Suprapubic skin (tissue), 4 donors: ENCODE results near the gene PGM2L1. TPM values are rescaled to one million over a fixed set of nuclear protein-coding genes. Genes with fewer than 3 reads are reported as not detected.

ENCODE experiments used
- DNase-seq, 2 donors: peaks; one replicate each; pipeline ENCODE4 v3.0.0-alpha.2; 2019; ENCODE audit warnings: low spot score in 2 of 2
- H3K27ac ChIP-seq: fragments of 200-600 bp; sonication (generic); one replicate; pipeline ENCODE4 v1.5.1; 2019
- H3K27me3 ChIP-seq: fragments of 200-600 bp; sonication (generic); one replicate; pipeline ENCODE4 v1.5.1; 2019
- H3K36me3 ChIP-seq: fragments of 200-600 bp; sonication (generic); one replicate; pipeline ENCODE4 v1.5.1; 2019
- H3K4me1 ChIP-seq: fragments of 200-600 bp; sonication (generic); one replicate; pipeline ENCODE4 v1.5.1; 2019
- H3K4me3 ChIP-seq: fragments of 200-600 bp; sonication (generic); one replicate; pipeline ENCODE4 v1.5.1; 2019; ENCODE audit warnings: mild to moderate bottlenecking
- H3K9me3 ChIP-seq: fragments of 200-600 bp; sonication (generic); one replicate; pipeline ENCODE4 v1.5.1; 2019
- EP300 ChIP-seq: sonication (generic); formaldehyde crosslinking; IDR thresholded peaks from one replicate; pipeline ENCODE4 v1.6.1; 2017; ENCODE audit warnings: antibody characterized with exemption
- POLR2A ChIP-seq, 2 donors: fragments of 450-650 bp; IDR thresholded peaks; one replicate each; pipeline ENCODE4 v1.6.1; 2017; ENCODE audit warnings: antibody characterized with exemption in 2 of 2, mild to moderate bottlenecking in 2 of 2, moderate library complexity in 2 of 2
- POLR2AphosphoS5 ChIP-seq, 3 donors: sonication (generic); formaldehyde crosslinking; IDR thresholded peaks; one replicate each; pipeline ENCODE4 v1.6.1; 2017; ENCODE audit warnings: antibody characterized with exemption in 3 of 3
- WGBS: methylation state at CpG from one replicate; pipeline ENCODE4 v1.1.5; 2018; 5-methylcytosine and 5-hydroxymethylcytosine counted together
- total RNA-seq, 4 donors: library from RNA; depleted of rRNA; stranded (reverse); fragments of >200 nt; gene quantifications; one replicate each; pipeline ENCODE4 v1.1.0, GENCODE V29; 2016
- TF ChIP-seq, protein P1 (sequence below), 2 donors: fragments of 200-600 bp in 1 of 2; fragments of 450-650 bp in 1 of 2; sonication (generic) in 1 of 2; IDR thresholded peaks; one replicate each; pipeline ENCODE4 v1.5.1; 2016 to 2019; ENCODE audit warnings: antibody characterized with exemption in 2 of 2, mild to moderate bottlenecking in 1 of 2, moderate library complexity in 1 of 2

Gene PGM2L1
- total RNA-seq, 4 donors from 2014 or later: 0.91 to 3.9 (median 2.0) TPM

- peaks cover 2% of the 10 kb centered on the region for H3K4me1 ChIP-seq
- no peaks in the 10 kb centered on the region for H3K27me3 ChIP-seq
- H3K4me3 ChIP-seq: no peak overlapping the region
- TF ChIP-seq, protein P1, sequence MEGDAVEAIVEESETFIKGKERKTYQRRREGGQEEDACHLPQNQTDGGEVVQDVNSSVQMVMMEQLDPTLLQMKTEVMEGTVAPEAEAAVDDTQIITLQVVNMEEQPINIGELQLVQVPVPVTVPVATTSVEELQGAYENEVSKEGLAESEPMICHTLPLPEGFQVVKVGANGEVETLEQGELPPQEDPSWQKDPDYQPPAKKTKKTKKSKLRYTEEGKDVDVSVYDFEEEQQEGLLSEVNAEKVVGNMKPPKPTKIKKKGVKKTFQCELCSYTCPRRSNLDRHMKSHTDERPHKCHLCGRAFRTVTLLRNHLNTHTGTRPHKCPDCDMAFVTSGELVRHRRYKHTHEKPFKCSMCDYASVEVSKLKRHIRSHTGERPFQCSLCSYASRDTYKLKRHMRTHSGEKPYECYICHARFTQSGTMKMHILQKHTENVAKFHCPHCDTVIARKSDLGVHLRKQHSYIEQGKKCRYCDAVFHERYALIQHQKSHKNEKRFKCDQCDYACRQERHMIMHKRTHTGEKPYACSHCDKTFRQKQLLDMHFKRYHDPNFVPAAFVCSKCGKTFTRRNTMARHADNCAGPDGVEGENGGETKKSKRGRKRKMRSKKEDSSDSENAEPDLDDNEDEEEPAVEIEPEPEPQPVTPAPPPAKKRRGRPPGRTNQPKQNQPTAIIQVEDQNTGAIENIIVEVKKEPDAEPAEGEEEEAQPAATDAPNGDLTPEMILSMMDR (IDR thresholded peaks at IDR 0.05): peak; percentile 59 to 66
- TF ChIP-seq POLR2AphosphoS5 (IDR thresholded peaks at IDR 0.05): no peak
- no peaks in the 10 kb centered on the region for H3K36me3 ChIP-seq
- no peak overlapping the region for H3K27ac ChIP-seq
- 4% methylated on average over 2 of the region's 2 CpGs for WGBS
- no peaks in the 10 kb centered on the region for H3K9me3 ChIP-seq
- DNase-seq: peak in 1 of 2 donors; percentile 66
These were observed 9.4 kb downstream of the PGM2L1 start for GRCh38 chr11:74388678-74389327.

DNA sequence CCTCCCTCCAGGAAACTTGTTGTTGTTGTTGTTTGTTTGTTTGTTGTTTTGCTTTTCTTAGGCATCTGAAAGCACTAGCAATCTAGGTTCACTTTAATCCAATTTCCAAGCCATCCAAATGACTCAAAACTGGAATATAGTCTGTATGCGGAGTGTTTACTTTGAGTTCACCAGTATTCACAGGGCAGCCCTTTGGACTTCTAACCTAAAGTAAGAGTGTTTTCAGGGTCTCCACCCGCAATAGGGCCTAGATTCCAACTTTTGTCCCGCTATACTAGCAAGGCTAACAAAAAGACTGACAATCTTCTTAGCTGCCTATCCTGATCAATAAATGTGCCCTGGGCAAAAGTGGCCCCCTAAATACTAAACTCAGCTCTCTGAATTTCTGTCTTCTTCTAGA is 13.6 kb downstream of the PGM2L1 start:
- H3K4me3 ChIP-seq: no peak overlapping the region
- no peak for DNase-seq
- no peaks in the 10 kb centered on the region for H3K27me3 ChIP-seq
- H3K9me3 ChIP-seq: no peaks in the 10 kb centered on the region
- H3K27ac ChIP-seq: no peak overlapping the region
- H3K4me1 ChIP-seq: peaks cover 2% of the 10 kb centered on the region
- no peak for TF ChIP-seq POLR2AphosphoS5 (IDR thresholded peaks at IDR 0.05)
- TF ChIP-seq EP300: no peak
- H3K36me3 ChIP-seq: no peaks in the 10 kb centered on the region
- WGBS: 91% methylated on average over 3 of the region's 3 CpGs

DNA sequence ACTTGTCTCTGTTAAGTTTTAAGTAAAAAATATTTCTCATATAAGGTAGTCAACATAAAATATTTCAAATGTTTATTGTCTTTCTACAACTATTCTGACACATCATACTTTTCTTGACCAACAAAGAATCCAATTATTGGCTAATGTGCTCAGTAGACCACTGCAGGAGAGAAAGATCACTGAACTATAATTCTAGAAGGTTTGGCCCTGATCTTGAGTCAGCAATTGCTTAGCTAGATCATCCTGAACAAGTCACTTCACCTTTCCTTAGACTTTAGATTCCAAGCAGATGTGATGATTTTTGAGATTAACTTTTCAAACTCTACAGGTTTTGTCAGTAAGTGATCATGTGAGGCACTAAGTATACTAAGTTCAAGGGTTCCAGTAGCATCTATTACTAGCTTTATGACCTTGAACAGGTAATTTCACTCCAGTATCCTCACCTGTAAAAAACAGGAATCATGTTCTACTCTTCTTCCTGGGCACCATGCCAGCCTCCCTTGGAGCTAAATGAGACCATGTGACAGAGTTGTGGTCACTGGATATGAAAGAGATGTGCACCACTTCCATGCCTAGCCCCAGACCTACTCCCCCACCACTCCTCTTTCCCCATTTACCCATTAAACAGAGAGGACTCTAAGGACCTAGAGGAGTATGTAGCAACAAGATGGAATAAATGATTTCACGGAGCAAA is 17.3 kb downstream of the PGM2L1 start:
- H3K4me1 ChIP-seq: no peaks in the 10 kb centered on the region
- no peak overlapping the region for H3K27ac ChIP-seq
- H3K27me3 ChIP-seq: no peaks in the 10 kb centered on the region
- TF ChIP-seq POLR2A (IDR thresholded peaks at IDR 0.05) (no peak), EP300 (no peak), POLR2AphosphoS5 (IDR thresholded peaks at IDR 0.05) (no peak)
- TF ChIP-seq, protein P1 (IDR thresholded peaks at IDR 0.05): no peak
- DNase-seq: no peak
- WGBS: 86% methylated on average over 1 of the region's 1 CpG
- H3K9me3 ChIP-seq: no peaks in the 10 kb centered on the region
- H3K4me3 ChIP-seq: no peak overlapping the region
- no peaks in the 10 kb centered on the region for H3K36me3 ChIP-seq

DNA sequence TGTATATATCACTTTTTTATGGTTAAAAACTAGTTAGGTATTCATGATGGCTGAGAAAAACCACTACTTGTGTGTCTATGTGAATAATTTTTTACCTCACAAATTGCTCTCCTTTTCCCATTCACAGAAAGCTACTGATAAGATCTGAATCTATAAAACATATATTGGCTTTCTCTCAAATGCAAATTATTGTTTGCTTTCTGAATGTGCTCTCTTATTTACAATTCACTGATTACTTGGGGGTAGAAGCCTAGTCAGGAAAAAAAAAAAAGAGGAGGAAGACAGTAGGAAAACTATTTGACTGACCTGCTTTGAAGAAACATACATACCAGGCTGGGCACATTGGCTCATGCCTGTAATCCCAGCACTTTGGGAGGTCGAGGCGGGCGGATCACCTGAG is 20.5 kb downstream of the PGM2L1 start:
- TF ChIP-seq POLR2A (IDR thresholded peaks at IDR 0.05) (no peak), POLR2AphosphoS5 (IDR thresholded peaks at IDR 0.05) (no peak), EP300 (no peak)
- TF ChIP-seq, protein P1 (IDR thresholded peaks at IDR 0.05): no peak
- 96% methylated on average over 3 of the region's 3 CpGs for WGBS
- H3K27me3 ChIP-seq: no peaks in the 10 kb centered on the region
- H3K4me3 ChIP-seq: no peak overlapping the region
- no peaks in the 10 kb centered on the region for H3K9me3 ChIP-seq
- H3K27ac ChIP-seq: no peak overlapping the region
- H3K4me1 ChIP-seq: no peaks in the 10 kb centered on the region
- H3K36me3 ChIP-seq: no peaks in the 10 kb centered on the region
- no peak for DNase-seq

- no peaks in the 10 kb centered on the region for H3K9me3 ChIP-seq
- TF ChIP-seq EP300: no peak
- TF ChIP-seq, protein P1 (IDR thresholded peaks at IDR 0.05): no peak
- TF ChIP-seq POLR2A (IDR thresholded peaks at IDR 0.05): no peak
- no peak for TF ChIP-seq POLR2AphosphoS5 (IDR thresholded peaks at IDR 0.05)
These were observed 24.9 kb downstream of the PGM2L1 start for GRCh38 chr11:74373382-74373781.

More at GRCh38 chr11:74373382-74373781, 24.9 kb downstream of the PGM2L1 start:
- Histone ChIP-seq H3K4me3 (no peak overlapping the region), H3K36me3 (no peaks in the 10 kb centered on the region), H3K27me3 (no peaks in the 10 kb centered on the region), H3K4me1 (no peaks in the 10 kb centered on the region), H3K27ac (no peak overlapping the region)
- no peak for DNase-seq
